IPS-18c (cell line): ENCODE measurements around the gene MAFG.

Experiments used
- H3K4me3 ChIP-seq: 2 replicates; pipeline ENCODE4 v1.7.0; 2013; ENCODE audit warnings: low read depth, mild to moderate bottlenecking, low read length, moderate library complexity; ENCODE audit not compliant: insufficient read depth
- H3K9me3 ChIP-seq: one replicate; pipeline ENCODE4 v1.6.1; 2013; ENCODE audit warnings: mild to moderate bottlenecking, low read length, moderate library complexity; ENCODE audit not compliant: control insufficient read depth, insufficient read depth

The MAFG gene

DNA sequence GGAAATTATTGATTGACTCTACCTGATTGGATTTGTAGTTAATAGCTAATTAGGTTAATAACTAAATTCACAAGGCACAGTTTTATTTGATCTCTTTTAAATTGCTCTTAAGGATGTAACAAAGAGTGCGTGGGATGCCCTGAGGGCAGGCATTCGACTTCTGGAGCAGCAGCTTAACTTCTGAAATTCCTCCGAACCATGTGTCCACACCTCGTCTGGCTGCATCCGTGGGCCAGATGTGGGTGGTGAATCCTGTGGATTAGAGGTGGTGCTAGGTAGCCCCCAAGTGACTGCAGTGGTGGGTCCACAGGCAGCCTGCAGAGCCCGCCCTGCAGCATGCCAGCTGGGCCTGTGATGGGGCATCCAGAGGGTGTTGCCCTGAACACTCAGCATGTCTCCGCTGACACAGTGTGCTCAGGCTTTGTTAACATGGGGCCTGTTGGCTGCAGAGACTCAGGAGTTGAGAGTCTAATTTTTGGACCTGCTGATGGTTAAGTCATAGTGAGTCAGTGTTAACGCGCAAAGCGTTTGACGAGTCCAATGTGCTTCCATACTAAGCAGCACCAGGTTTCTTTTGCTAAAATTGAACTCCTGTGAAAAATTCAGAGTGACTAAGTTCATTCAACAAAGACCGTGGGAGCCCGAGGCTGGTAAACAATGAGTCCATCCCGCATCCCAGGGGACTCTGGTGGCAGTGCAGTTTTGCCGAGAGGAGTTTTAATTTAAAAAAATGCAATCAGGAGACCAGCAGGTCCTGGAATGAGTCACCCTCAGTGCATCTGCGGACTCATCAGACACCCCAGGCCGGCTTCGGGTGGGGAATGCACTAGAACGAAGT, 29.3 kb downstream of the MAFG start:
- H3K4me3 ChIP-seq = no peak overlapping the region
- H3K9me3 ChIP-seq = no peaks in the 10 kb centered on the region

DNA sequence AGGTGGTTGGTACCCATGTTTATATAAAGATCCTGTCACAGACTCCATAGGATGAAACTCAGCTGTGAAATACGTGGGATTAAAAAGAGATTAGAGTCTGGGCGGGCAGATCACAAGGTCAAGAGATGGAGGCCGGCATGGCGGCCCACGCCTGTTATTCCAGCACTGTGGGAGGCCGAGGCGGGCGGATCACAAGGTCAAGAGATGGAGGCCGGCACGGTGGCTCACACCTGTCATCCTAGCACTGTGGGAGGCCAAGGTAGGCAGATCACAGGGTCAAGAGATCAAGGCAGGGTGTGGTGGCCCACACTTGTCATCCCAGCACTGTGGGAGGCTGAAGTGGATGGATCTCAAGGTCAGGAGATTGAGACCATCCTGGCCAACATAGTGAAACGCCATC, 32.1 kb downstream of the MAFG start:
- H3K9me3 ChIP-seq = no peaks in the 10 kb centered on the region
- H3K4me3 ChIP-seq = no peak overlapping the region

DNA sequence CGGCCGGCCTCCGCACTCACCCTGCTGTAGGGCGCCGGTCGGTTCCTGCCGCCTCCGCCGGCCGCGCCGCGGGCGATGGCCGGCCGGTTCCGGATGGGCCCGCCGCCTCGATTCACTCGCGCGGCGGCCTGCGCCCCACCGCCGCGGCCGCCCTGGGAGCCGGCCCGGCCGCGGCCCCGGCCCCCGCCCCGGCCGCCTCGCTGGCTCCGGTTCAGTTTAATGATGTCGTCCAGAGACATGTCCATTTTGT, 36.3 kb downstream of the MAFG start:
- H3K4me3 ChIP-seq = peak overlapping the region; percentile 83
- no peaks in the 10 kb centered on the region for H3K9me3 ChIP-seq

DNA sequence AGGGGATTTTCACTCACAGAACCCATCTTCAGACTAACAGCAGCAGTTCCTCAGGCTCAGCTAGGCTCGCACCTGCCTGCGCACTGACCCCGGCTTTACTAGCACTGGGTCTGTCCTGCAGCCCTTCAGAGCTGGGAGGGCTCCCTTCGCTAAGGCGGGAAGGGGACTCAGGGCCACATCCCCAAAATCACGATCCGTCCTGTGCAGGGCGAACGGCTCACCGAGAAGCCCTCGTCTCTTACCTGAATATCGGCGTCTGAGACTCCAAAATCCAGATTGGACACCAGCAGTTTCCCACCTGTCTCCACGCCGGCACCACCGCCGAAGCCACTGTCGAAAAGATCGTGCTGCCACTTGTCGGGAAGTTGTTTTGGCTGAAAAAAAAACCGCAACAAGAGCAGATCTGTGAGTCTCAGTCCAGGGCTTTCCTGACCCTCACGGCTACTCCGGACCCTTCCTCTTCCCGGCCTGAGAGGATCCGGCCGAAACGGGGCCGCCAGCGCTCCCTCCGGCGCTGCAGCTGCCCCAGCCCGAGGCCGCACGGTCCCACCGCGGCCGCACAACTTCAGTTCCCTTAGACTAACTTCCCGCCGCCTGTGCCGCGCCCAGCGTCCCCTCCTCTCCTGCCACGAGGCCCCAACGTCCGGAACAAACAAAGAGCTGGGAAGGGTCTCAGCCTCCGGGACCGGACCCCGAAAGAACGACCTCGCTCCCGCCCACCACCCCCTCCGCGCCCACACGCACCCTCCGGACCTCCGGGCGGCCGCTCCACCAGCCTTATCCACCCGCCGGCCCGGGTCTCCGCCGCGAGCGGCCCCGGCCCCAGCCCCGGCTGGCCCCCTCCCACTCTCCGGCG, 36.9 kb downstream of the MAFG start:
- peak overlapping the region; percentile 83 for H3K4me3 ChIP-seq
- H3K9me3 ChIP-seq = no peaks in the 10 kb centered on the region

GRCh38 chr17:81889602-81890001, 37.9 kb downstream of the MAFG start:
- Histone ChIP-seq H3K9me3 (no peaks in the 10 kb centered on the region), H3K4me3 (no peak overlapping the region)

GRCh38 chr17:81888988-81889595, 38.4 kb downstream of the MAFG start:
- H3K9me3 ChIP-seq = no peaks in the 10 kb centered on the region
- H3K4me3 ChIP-seq = no peak overlapping the region

- Histone ChIP-seq H3K4me3 (no peak overlapping the region), H3K9me3 (peaks cover 2% of the 10 kb centered on the region)
Observed at GRCh38 chr17:81888105-81888987, 39.2 kb downstream of the MAFG start.

DNA sequence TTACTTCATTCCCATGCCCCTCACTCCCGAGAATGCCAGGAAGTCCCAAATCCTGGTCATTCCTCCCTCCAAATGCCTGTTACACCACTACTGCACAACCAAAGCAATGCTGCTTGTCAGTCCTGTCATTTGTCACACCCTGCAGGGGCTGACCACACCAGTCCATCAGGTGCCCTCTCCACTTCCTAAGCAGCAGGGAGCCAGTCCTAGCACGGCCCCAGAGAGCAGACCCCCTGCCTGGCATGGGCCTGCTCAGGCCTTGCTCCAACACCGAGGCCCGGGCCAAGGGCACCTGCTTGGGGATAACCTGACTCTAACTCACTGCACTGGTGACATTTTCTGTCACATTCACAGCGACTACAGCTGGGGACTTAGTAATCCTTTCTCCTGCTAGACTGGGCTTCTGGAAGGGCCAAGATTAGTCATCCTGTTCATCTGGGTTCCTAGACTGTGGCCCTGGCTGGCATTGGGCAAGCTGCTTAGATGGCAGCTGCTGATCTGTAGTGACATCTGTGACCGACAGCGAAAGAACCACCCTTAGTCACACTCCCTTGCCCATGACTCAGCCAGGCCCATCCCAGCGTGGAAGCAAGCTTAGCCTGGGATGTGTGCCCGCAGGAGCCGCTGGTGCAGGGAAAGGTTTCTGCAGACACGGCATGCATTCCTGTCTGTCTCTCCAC, 41.5 kb downstream of the MAFG start:
- Histone ChIP-seq H3K9me3 (peaks cover 2% of the 10 kb centered on the region), H3K4me3 (no peak overlapping the region)

DNA sequence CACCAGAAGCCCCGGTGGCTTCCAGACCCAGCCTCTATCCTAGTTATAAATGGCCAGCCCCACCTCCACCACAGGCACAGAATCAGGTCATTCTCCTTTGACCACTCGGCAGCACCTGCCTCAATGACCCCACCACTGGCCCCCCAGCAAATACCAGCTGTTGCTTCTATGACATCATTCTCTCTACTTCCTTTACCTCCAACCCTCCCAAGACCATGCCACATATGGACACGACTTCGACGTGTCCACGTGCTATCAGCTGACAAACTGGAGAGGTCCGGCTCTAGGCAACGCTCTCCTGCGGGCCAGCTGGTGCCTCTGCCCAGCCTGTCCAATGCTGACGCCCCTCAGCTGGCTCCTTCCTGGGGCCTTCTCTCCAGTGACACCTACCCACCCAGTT, 42.1 kb downstream of the MAFG start:
- Histone ChIP-seq H3K9me3 (peaks cover 2% of the 10 kb centered on the region), H3K4me3 (no peak overlapping the region)

- Histone ChIP-seq H3K4me3 (no peak overlapping the region), H3K9me3 (peaks cover 2% of the 10 kb centered on the region)
Observed at GRCh38 chr17:81884968-81885367, 42.6 kb downstream of the MAFG start.

- H3K9me3 ChIP-seq = peaks cover 2% of the 10 kb centered on the region
Observed at GRCh38 chr17:81884520-81884919, 43.0 kb downstream of the MAFG start.

DNA sequence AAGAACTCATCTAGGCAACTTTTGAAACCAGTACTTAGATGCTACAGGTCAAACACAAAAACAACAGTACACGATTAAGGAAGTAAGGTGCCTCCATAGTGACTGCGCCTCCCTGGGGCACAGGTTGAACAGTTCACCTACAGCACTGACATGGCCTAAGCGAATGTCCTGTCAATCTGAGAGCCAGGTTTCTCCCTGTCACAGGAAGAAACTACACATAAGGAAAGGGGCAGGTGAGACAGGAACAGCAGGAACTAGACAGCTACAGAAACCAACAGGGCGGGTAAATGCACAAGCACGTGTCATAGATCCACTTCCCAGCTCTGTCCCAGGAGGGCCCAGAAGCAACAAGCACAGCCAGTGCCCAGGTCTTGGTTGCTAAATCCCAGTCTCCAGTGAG, 48.4 kb downstream of the MAFG start:
- Histone ChIP-seq H3K9me3 (peaks cover 2% of the 10 kb centered on the region), H3K4me3 (no peak overlapping the region)

More at GRCh38 chr17:81884520-81884919, 43.0 kb downstream of the MAFG start:
- H3K4me3 ChIP-seq = no peak overlapping the region

- H3K9me3 ChIP-seq = no peaks in the 10 kb centered on the region
- no peak overlapping the region for H3K4me3 ChIP-seq
Observed at GRCh38 chr17:81878294-81878693, 49.2 kb downstream of the MAFG start.

DNA sequence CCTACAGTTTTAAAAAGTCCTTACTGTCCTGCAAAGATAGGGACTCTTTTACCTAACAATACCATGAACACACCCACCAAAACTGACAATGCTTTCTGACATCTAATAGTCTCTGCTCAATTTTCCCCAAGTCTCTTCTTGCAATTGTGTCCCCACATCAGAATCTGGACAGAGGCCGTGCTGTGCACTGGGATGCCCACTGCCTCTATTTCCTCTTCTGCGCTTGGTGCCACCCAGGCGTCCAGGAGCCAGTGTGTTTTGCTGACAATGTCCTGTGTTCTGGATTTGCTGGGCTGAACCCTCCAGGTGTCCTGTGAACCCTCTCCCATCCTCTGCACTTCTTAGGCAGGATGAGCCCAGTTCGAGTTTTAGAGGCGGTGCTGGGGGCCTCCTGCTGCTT, 50.0 kb downstream of the MAFG start:
- Histone ChIP-seq H3K4me3 (no peak overlapping the region), H3K9me3 (no peaks in the 10 kb centered on the region)

- H3K9me3 ChIP-seq = no peaks in the 10 kb centered on the region
- H3K4me3 ChIP-seq = peak overlapping the region; percentile 89
Observed at GRCh38 chr17:81871387-81872230, 55.9 kb downstream of the MAFG start.

DNA sequence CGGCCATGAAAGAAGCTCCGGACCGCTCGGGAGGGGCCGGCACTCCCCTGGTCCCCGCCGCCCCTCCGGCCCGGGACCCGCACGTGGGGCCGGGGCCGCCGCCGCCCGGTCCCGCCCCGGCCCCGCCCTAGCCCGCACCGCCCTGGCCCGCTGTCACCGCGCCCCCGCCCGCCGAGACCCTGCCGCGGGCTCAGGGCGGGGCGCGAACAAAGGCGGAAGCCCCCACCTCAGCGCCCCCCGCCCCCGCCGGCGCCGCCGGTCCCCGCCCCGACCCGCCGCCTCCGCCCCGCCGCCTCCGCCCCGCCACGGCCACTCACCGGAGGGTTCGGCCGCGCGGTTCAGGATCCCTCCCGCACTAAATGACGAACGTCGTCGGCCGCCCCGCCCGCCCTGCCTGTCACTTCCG, 56.6 kb downstream of the MAFG start, which contains the start of gene ARHGDIA:
Gene ARHGDIA (minus strand): TSS at position 357 of the 406 bp plus-strand sequence. CDS start 1,407 bp downstream, outside the sequence.
- H3K9me3 ChIP-seq = no peaks in the 10 kb centered on the region
- H3K4me3 ChIP-seq = peak within 1 kb of the TSS; percentile 89
